HG03060 (cell line): ENCODE measurements around the gene FOXL3.

ENCODE experiments used
- ATAC-seq: cut with Tn5 transposase; IDR thresholded peaks from one replicate; pipeline ENCODE4 v1.9.1; 2021; ENCODE audit warnings: low read depth, moderate number of reproducible peaks; ENCODE audit not compliant: unreplicated experiment

FOXL3 gene

DNA sequence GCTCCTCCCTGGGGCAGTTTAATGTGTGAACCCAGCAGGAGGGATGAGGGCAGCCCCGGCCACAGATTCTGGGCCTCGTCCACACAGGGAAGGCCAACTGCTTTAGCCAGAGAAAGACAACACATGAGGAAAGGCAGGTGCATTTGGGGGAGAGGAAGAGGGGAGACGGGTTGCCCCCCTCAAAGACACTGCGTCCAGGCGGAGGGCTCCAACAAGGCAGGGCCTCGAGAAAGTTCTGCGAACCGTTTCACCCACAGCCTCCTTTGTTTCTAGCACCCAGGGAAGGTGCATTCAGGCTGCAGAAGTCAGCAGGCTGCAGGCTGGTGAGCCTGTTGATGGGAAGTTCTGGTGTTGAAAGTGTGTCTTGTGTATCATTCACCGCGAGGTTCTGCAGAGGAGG, 10.1 kb downstream of the FOXL3 start:
- no peak for ATAC-seq

DNA sequence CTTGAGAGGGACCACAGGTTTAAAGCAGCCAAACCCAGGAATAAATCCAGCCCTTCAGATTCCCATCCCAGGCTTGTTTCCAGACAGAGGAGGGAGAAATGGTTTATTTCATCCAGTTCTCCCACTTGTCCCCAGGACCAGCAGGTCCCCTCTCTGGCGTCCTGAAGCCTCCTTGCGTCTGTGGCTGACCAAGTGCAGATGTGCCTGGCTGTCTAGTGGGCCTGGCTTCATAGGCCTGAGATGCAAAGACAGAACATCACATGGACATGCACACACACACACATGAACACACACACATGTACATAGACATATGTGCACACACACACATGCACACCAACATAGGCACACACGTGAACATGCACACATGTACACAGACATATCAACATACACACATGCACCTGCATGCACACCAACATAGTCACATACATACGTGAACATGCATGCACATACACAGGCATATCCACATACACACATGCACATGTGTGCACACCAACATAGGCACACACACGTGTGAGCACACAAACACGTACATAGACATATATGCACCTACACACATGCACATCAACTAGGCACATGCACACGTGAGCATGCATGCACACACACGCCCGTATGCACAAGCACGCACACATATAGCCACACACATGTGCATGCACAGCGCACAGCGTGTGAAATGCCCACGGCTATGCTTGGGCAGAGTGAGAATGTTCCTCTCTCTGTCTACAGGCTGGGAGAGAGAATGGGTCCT, 10.7 kb downstream of the FOXL3 start:
- ATAC-seq = no peak

DNA sequence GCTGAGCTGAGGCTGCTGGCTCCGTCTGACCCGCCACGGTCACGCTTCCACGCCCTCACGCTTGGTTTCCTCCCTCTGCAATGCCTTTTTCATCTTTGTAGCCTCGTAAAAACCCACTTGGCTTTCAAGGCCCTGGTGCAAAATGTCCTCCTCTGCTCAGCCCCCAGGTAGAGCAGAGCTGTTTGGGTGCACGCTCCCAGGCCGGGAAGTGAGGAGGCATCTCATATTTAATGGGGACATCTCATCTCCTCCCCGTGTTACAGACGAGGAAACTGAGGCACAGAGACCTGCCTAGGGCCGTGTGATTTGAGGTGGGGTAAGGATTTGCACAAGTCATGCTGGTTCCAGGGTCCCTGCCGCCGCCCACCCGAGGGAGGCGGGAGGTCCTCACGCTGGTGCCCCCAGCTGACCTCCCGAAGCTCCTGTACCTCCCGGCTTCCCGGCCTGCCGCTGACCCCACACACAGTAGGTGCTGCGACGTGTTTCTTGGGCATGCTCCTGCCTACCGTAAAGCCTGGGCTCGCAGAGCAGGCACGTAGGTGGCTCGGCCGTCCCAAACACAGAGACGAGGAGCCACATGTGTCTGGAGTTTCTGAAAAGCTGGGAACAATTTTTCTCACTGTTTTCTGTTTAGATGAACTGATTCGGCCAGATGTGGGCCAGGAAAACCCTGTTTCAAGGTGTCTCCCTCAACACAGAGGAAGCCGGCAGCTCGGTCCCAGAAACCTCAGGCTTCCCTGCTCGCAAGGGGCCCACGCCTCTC, 11.5 kb downstream of the FOXL3 start:
- ATAC-seq = no peak

DNA sequence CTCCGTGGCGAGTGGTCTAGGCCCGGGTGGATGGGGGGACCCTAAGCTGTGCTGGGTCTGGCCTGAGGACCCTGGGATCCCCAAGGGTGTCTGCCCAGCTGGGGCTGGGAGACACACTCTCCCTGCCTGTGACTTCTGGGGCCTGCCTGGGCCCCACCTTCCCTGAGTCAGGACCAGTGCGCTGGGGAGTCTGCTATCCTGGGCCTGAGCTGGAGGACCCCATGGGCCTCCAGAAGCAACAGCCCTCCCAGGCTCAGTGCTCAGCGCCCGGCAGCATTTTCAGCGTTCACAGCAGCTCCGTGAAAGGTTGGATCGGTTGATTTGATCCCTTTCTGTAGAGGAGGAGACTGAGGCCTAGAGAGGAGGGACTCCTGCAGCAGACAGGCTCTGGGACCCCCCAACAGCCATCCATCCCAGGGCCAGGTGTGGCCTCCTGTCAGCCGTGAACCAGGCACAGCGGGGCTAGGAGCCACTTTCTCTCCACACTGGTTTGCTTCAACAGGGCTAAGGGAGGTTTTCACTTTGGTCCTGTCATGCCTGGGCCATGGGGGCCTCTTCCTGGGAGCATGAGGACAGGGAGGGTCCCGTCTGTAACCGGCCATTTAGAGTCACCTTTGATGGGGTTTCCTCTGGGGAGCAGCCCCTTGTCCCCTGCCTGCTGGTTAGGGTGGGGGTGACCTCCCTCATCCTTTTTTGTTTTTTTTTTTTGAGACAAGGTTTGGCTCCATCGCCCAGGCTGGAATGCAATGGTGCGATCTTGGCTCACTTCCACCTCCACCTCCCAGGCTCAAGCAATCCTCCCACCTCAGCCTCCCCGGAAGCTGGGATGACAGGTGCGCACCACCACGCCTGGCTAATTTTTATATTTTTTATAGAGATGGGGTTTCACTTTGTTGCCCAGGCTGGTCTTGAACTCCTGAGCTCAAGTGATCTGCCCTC, 12.4 kb downstream of the FOXL3 start:
- ATAC-seq = no peak

DNA sequence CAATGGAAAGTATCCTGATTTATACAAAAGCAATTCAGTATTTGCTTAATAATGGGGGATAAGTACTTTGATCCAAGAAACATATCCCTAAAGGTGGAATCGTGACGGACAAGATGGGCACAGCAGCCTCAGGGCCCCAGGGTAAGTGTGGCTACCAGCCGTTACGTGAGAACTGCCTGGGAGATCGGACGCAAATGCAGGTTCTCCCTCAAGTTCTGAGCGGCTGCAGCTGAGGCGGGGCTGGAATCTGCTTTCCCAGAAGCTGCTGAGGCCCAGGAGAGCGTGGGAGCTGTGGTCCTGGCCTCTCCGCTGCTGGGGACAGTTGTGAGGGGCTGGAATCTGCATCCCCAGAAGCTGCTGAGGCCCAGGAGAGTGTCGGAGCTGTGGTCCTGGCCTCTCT, 13.5 kb downstream of the FOXL3 start:
- no peak for ATAC-seq

DNA sequence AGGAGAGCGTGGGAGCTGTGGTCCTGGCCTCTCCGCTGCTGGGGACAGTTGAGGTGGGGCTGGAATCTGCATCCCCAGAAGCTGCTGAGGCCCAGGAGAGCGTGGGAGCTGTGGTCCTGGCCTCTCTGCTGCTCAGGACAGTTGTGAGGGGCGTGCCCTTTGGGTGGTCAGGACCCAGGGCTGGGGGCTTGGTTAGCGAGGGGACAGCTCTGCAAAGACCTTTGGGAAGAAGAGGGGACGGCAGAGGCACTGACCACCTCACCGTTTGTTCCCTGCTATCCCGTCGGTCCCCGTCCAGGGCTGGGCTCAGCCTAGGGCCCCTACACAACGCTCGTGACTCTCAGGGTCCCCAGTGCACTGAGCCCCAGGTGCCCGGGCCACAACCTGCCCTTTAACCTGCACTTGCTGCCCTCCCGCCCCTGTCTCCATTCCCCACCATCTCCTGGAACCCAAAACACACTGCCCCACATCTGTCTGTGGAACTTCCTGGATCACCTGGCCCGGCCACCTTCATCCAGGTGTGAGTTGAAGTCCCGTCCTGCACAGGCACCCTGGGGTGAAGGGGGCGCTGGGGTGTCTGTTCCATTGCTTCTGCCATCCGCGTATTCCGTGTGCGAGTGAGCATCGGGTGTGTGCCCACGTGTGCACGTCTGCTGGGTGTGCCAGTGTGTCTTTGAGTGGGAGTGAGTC, 14.1 kb downstream of the FOXL3 start:
- ATAC-seq = no peak

DNA sequence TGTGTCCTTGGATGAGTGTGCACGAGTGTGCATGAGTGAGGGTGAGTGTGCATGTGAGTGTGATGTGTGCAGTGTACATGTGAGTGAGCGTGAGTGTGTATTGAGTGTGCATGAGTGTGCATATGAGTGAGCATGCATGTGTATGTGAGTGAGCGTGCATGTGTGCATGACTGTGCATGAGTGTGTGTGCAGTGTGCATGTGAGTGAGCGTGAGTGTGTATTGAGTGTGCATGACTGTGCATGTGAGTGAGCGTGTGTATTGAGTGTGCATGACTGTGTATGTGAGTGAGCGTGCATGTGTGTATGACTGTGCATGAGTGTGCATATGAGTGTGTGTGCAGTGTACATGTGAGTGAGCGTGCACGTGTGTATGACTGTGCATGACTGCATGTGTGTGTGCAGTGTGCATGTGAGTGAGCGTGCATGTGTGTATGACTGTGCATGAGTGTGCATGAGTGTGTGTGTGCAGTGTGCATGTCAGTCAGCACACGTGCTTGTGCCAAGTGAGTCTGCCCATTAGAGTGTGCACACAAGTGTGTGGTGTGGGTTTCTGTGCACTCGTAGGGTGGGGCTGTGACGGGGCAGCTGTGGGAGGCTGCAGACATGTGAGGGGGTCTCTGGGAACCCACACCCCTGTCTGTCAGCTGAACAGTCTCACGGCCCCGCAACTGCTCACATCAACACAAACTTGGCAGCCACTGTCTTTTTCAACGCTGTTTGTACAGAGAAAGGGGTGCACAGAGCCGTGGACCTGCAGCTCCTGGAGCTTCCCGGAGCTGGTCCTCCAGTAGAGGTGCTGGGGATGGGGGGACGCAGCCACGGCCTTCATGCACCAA, 14.8 kb downstream of the FOXL3 start:
- ATAC-seq = no peak

DNA sequence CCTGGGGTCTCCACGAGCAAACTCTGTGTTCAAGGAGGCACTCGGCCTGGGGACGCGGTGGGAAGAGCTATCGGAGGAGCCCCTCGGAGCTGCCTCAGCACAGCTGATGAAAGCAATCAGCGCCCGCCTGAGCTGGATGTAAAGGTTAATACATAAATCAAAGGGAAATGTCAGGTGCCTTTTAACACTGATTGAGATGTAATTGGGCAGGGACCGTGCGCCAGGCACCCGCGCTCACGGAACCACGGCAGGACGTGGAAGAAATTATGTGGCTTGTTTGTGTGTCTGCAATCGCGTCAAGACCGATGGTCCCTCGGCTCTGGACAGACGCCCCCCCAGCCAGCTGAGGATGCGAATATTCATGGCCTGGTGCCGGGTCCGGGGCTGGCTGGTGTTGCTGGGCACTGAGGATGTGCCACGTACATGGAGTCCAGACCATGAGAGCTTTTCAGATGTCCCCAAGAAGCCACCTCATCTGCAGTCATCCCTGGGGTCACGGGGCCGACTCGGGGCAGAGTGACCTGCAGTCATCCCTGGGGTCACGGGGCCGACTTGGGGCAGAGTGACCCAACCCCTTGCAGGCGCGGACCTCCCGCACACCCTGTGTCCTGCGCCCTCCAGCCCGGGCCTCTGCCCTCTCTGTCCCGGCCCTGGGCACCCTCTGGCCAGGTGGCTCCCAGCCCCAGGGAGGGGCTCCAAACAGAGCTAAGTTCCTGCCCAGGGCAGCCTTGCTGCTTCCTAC, 15.6 kb downstream of the FOXL3 start:
- ATAC-seq = no peak

DNA sequence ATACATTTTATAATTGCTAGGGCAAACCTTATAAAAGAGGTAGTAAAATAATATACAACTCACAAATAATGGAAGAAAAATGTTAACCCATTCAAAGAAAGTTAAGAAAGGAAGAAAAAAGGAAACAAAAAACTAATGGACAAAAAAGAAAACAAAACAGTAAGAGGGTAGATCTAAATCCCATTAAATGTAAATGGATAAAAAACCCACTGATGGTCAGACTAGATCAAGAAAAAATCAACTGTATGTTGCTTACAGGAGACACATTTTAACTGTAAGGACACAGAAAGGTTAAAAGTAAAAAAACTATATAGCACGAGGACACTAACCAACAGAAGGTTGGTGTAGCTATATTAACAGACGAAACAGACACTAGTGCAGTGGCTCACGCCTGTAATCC, 18.0 kb downstream of the FOXL3 start:
- no peak for ATAC-seq

DNA sequence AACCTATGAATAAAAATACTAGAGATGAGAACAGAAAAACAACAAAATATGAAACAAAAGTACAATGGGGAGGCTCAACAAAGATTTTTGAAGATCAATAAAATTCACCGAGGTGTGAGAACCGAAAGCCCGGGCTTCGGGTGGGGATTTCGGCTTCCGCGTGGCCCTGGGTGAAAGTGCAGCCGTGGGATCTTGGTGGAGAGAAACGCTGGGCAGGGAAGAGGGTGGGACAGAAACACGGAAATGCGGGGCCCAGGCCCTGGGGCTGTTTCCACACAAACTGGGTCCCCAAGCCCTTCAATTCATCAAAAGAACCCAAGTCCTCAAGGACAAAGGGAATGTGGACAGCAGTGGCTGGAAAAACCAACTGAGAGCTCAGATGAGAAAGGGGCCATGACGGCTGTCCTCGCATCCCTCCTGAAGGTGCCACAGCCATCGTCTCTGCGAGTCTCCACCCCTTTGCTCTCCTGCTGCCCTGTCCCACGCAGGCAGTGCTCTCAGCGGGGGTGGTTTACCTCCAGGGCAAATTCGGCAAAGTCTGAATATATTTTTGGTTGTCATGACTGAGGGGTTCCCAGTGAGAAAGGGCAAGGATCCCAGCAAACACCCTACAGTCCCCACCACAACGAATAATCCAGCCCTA, 19.7 kb downstream of the FOXL3 start:
- no peak for ATAC-seq

DNA sequence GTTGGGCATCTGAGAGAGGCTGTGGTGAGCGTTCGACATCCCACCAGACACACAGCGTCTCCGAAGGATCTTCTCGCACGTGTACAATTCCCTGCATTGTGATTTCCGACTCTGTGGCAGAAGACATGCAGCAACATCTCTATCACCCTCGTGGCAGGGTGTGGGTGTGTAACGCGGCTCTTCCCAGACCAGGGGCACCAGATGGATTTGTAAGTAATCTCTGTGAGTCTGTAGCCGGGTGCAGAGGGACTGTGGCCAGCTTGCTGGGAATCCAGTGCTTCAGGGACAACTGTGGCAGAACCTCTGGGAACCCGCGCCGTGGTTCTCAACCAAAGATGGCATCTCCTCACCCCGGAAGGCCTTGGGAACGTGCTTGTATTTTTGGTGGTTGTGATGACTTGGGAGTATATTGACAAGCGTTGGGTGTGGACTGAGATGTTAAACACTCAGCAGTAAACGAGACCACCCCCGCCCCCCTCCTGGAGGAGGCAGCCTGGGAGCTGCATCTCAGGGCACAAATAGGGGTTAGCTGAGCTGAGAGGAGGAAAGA, 21.2 kb downstream of the FOXL3 start:
- ATAC-seq = no peak

DNA sequence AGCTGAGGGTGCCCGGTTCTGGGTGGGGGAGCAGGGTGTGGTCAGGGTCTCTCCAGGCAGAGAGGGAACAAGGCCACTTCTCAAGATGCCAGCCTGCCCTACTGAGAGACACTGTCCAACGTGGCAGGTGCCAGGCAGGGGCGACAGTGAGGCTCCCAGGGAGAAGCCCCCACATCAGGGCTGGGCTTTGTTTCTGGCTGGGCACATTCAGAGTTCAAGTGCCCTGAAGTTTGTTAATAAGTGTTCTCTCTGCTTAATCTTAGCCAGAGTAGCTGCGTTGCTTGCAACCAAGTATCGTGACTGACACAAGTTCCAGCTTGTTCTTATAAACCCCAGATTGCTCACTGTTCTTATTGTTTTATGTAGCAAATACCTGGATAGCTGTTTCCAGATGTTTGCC, 21.8 kb downstream of the FOXL3 start:
- ATAC-seq = no peak

DNA sequence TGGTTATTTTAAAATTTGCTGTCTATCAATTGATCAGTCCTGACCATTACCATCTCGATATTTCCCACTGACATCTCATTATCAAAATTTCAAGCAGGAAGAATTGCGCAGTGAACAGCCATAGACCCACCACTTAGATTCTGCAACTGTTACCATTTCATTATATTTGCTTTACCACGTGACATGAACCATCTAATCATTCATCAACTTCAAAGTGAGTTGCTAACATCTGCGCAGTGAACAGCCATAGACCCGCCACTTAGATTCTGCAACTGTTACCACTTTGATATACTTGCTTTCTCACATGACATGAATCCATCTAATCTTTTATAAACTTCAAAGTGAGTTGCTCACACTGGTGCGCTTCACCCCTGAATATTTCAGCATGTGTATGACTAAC, 22.5 kb downstream of the FOXL3 start:
- no peak for ATAC-seq

DNA sequence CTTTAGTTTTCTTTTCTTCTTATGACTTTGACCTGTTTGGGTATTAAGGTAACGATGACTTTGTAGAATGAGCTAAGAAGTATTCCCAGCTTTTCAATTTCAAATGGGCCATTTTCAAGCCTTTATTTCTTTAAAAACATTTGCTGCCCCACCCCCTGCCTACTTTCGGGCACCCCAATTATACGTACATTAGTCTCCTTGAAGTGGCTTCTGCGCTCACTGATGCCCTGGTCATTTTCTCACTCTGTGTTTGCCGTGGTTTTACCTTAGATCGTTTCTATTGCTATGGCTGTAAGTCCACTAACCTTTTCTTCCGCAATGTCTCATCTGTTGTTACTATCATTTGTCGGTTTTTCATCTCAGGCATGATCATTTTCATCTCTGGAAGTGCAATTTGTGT, 24.9 kb downstream of the FOXL3 start:
- ATAC-seq = no peak

DNA sequence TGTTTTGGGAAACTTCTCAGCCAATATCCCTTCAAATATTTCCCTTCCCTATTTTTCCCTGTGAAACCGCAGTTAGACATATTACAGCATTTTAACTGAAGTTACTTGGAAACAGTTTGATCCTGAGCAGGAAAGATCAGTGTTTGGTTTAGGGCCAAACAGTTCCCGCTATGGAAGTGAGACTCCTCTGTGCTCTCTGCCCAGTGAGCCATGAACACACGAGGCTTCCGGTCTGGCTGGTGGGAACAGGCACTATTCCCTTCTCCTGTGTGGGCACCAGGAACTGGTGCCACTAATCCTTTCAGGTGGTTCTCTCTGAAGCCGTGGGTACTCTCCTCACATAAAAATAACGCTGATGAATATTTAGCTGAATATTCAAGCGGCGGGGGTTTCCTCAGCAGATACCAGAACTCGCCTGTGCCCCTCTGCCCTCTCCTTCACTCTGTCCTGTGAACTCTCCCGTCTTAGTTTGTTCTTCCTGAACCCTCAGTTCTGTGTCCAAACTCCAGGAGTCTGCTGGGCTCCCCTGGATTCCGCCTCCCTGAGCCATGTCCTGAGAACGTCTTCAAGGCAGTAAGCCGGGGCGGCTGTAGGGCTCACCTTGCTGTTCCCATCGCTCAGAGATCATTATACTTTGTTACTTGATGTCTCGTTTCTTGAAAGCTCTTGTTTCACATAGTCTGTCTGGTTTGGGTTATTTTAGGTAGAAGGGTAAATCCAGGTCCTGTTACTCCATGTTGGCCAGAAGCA, 25.7 kb downstream of the FOXL3 start:
- no peak for ATAC-seq

DNA sequence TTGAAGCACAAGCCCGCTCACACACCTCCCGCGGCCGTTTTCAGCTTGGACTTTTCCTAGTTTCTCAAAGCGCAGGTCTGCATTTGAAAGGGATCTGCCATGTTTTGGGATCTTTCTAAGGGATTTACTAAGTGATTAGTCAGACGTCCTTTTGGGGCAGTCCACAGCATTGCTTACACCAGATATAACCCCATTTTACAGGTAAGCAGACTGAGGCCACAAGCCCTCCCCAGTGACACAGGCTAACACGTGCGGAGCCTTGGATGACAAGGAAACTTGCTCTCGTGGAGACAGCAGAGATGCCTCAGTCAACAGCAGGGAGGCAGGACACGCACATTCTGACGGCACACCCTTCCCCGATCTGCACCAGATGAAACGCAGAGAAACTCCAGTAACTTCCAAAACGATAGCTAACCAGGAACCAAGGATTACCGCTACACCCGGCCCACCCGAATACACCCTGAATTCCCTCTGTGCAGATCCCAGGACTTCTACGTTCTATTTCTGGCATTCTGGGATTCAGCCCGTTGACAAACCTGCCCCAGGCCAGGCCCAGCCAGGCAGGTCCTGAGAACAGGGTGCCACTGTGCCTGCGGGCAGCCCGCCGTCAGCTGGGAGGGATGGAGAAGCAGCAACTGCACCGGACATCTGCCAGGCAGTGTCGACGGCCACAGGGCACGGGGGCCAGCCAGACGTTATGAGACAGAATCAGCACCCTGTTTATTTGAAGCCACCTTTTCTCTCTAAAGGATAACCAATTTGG, 27.9 kb downstream of the FOXL3 start:
- ATAC-seq = no peak

DNA sequence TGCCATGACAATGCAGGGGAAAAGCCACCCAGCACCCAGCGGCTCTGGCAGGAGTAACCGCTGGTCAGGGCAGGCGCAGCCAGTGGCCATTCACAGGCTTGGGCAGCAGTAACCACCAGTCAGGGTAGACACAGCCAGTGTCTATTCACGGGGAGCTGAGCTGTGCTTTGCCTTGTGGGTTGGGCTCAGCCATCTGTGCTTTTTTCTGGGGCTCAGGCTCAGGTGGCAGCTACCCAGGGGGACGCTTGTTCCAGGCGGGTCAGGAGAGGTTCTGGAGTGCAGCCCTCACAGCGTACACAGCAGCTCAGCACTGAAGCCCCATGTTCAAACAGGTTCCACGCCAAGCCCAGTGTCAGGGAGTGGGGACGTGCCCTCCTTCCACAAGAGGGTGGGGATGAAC, 28.5 kb downstream of the FOXL3 start:
- ATAC-seq = no peak
